Measurements from ENCODE around the gene FAM120A.

DNA sequence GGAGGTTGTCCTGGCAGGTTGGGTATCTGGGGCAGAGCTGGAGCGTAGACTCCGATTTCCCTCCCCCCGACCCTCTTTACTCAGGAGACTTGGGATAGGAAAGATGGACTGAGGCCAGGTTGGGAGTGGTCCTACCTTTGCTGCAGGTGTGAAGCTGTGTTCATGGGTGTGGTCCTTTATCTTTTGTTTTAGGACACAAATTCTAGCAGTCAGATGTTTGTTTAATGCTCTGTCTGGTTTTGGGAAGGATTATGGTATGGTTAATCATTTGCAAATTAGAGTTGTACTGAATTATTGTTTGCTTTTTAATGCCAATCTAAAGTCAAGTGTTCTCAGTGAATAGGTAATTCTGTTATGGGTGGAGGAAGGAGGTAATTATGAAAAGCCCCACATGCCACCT lies 16.0 kb downstream of the FAM120A start:
- TF ChIP-seq TAF1 (IDR thresholded peaks at IDR 0.05; ENCODE audit: borderline replicate concordance, insufficient read depth, low read length) (no peak), FOXP2 (optimal IDR thresholded peaks at IDR 0.05; ENCODE audit: borderline replicate concordance, extremely low read depth, extremely low read length, insufficient read depth) (no peak)
- TF ChIP-seq, protein P1, sequence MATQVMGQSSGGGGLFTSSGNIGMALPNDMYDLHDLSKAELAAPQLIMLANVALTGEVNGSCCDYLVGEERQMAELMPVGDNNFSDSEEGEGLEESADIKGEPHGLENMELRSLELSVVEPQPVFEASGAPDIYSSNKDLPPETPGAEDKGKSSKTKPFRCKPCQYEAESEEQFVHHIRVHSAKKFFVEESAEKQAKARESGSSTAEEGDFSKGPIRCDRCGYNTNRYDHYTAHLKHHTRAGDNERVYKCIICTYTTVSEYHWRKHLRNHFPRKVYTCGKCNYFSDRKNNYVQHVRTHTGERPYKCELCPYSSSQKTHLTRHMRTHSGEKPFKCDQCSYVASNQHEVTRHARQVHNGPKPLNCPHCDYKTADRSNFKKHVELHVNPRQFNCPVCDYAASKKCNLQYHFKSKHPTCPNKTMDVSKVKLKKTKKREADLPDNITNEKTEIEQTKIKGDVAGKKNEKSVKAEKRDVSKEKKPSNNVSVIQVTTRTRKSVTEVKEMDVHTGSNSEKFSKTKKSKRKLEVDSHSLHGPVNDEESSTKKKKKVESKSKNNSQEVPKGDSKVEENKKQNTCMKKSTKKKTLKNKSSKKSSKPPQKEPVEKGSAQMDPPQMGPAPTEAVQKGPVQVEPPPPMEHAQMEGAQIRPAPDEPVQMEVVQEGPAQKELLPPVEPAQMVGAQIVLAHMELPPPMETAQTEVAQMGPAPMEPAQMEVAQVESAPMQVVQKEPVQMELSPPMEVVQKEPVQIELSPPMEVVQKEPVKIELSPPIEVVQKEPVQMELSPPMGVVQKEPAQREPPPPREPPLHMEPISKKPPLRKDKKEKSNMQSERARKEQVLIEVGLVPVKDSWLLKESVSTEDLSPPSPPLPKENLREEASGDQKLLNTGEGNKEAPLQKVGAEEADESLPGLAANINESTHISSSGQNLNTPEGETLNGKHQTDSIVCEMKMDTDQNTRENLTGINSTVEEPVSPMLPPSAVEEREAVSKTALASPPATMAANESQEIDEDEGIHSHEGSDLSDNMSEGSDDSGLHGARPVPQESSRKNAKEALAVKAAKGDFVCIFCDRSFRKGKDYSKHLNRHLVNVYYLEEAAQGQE (IDR thresholded peaks at IDR 0.05; ENCODE audit: insufficient read depth in 1 of 2, low read depth in 2 of 2, low read length in 2 of 2), result no peak

All from PFSK-1 (cell line).